ENCODE data around the gene TMEM135.
A peak's percentile ranks its signal among the peaks of the same experiment; 100 is the strongest.
"Not testable (repeated sequence)": the region's sequence is repeated elsewhere in the genome, so short reads cannot be mapped to it uniquely, and the experiment has no call there.

Gene TMEM135

GRCh38 chr11:87141322-87141721 is 103.6 kb downstream of the TMEM135 start:
- no peak for DNase-seq (ENCODE audit: low read depth)
- no peak overlapping the region for H3K4me3 ChIP-seq (ENCODE audit: low read length)
- no peak for TF ChIP-seq CTCF (conservative IDR thresholded peaks at IDR 0.05; ENCODE audit: low read length)

GRCh38 chr11:87141980-87142514 is 104.3 kb downstream of the TMEM135 start:
- TF ChIP-seq CTCF (conservative IDR thresholded peaks at IDR 0.05; ENCODE audit: low read length), result no peak
- no peak for DNase-seq (ENCODE audit: low read depth)
- H3K4me3 ChIP-seq (ENCODE audit: low read length), result no peak overlapping the region

GRCh38 chr11:87142594-87142993 is 104.9 kb downstream of the TMEM135 start:
- TF ChIP-seq CTCF (conservative IDR thresholded peaks at IDR 0.05; ENCODE audit: low read length), result no peak
- H3K4me3 ChIP-seq (ENCODE audit: low read length), result no peak overlapping the region
- DNase-seq (ENCODE audit: low read depth), result no peak

- no peak for TF ChIP-seq CTCF (conservative IDR thresholded peaks at IDR 0.05; ENCODE audit: low read length)
- H3K4me3 ChIP-seq (ENCODE audit: low read length), result no peak overlapping the region
- DNase-seq (ENCODE audit: low read depth), result no peak
These were observed 105.9 kb downstream of the TMEM135 start for GRCh38 chr11:87143641-87144040.

GRCh38 chr11:87144252-87144651 is 106.5 kb downstream of the TMEM135 start:
- H3K4me3 ChIP-seq (ENCODE audit: low read length), result no peak overlapping the region
- TF ChIP-seq CTCF (conservative IDR thresholded peaks at IDR 0.05; ENCODE audit: low read length), result no peak
- DNase-seq (ENCODE audit: low read depth), result no peak

GRCh38 chr11:87148749-87149148 is 111.0 kb downstream of the TMEM135 start:
- no peak for TF ChIP-seq CTCF (conservative IDR thresholded peaks at IDR 0.05; ENCODE audit: low read length)
- H3K4me3 ChIP-seq (ENCODE audit: low read length), result no peak overlapping the region
- DNase-seq (ENCODE audit: low read depth), result no peak

- not testable (repeated sequence) for H3K4me3 ChIP-seq (ENCODE audit: low read length); DNase-seq (ENCODE audit: low read depth)
These were observed 112.0 kb downstream of the TMEM135 start for GRCh38 chr11:87149782-87150181.

GRCh38 chr11:87150936-87151335 is 113.2 kb downstream of the TMEM135 start:
- H3K4me3 ChIP-seq (ENCODE audit: low read length), result no peak overlapping the region
- DNase-seq (ENCODE audit: low read depth), result peak; percentile 56

More at GRCh38 chr11:87150936-87151335, 113.2 kb downstream of the TMEM135 start:
- TF ChIP-seq CTCF (conservative IDR thresholded peaks at IDR 0.05; ENCODE audit: low read length), result no peak

Data from AG10803 (cell line).